Neural crest cell (in vitro differentiated cells): ENCODE measurements around the gene ESR2. TPM values are rescaled to one million over a fixed set of nuclear protein-coding genes. Genes with fewer than 3 reads are reported as not detected.
"Not testable (repeated sequence)": the region's sequence is repeated elsewhere in the genome, so short reads cannot be mapped to it uniquely, and the experiment has no call there.

ENCODE experiments used
- DNase-seq: peaks from one replicate; pipeline ENCODE4 v3.0.0; 2021; ENCODE audit warnings: low read depth, mixed read lengths, low spot score
- H3K27ac Mint-ChIP-seq: one replicate; pipeline ENCODE4 v1.8.0; 2021; ENCODE audit warnings: mild to moderate bottlenecking, mixed read lengths; ENCODE audit not compliant: unreplicated experiment
- H3K27me3 Mint-ChIP-seq: 2 replicates; pipeline ENCODE4 v1.8.0; 2021; ENCODE audit warnings: low read depth, mild to moderate bottlenecking, mixed read lengths
- H3K36me3 Mint-ChIP-seq: 2 replicates; pipeline ENCODE4 v1.8.0; 2021; ENCODE audit warnings: low read depth, mild to moderate bottlenecking, mixed read lengths
- H3K4me1 Mint-ChIP-seq: 2 replicates; pipeline ENCODE4 v1.8.0; 2021; ENCODE audit warnings: mixed read lengths
- H3K4me3 Mint-ChIP-seq: one replicate; pipeline ENCODE4 v1.8.0; 2021; ENCODE audit warnings: mild to moderate bottlenecking, mixed read lengths
- H3K9me3 Mint-ChIP-seq: 2 replicates; pipeline ENCODE4 v1.8.0; 2021; ENCODE audit warnings: mixed read lengths
- CTCF ChIP-seq: fragments of 200-600 bp; sonication (generic); conservative IDR thresholded peaks from 2 replicates; pipeline ENCODE4 v1.5.0; 2021; ENCODE audit warnings: antibody characterized with exemption, mild to moderate bottlenecking
- total RNA-seq: library from RNA; stranded (reverse); gene quantifications from 2 replicates; pipeline ENCODE4 v1.2.1, GENCODE V29; 2021

The ESR2 gene
- total RNA-seq, 1 donor from 2014 or later = 0.33 TPM

- H3K9me3 Mint-ChIP-seq = peaks cover 2% of the 10 kb centered on the region
- no peak for DNase-seq
- no peak for TF ChIP-seq CTCF
- H3K4me1 Mint-ChIP-seq = peaks cover 18% of the 10 kb centered on the region
- H3K36me3 Mint-ChIP-seq = peaks cover 33% of the 10 kb centered on the region
- no peaks in the 10 kb centered on the region for H3K27me3 Mint-ChIP-seq
- H3K27ac Mint-ChIP-seq = no peak overlapping the region
- no peak overlapping the region for H3K4me3 Mint-ChIP-seq
Observed at GRCh38 chr14:64185184-64185583, 109.0 kb downstream of the ESR2 start.

GRCh38 chr14:64184103-64184729 lies 110.0 kb downstream of the ESR2 start:
- Mint-ChIP-seq H3K9me3 (peaks cover 2% of the 10 kb centered on the region), H3K4me1 (peaks cover 18% of the 10 kb centered on the region), H3K36me3 (peaks cover 31% of the 10 kb centered on the region), H3K27ac (no peak overlapping the region), H3K4me3 (no peak overlapping the region), H3K27me3 (no peaks in the 10 kb centered on the region)
- no peak for DNase-seq
- TF ChIP-seq CTCF = no peak

- not testable (repeated sequence) for DNase-seq, H3K27ac Mint-ChIP-seq, H3K4me3 Mint-ChIP-seq, H3K9me3 Mint-ChIP-seq, H3K27me3 Mint-ChIP-seq
- H3K36me3 Mint-ChIP-seq = peaks cover 25% of the 10 kb centered on the region
- H3K4me1 Mint-ChIP-seq = peaks cover 18% of the 10 kb centered on the region
Observed at GRCh38 chr14:64182908-64183307, 111.3 kb downstream of the ESR2 start.

- no peak overlapping the region for H3K27ac Mint-ChIP-seq
- DNase-seq = no peak
- no peaks in the 10 kb centered on the region for H3K4me1 Mint-ChIP-seq
- H3K27me3 Mint-ChIP-seq = no peaks in the 10 kb centered on the region
- H3K36me3 Mint-ChIP-seq = peaks cover 10% of the 10 kb centered on the region
- no peaks in the 10 kb centered on the region for H3K9me3 Mint-ChIP-seq
- no peak overlapping the region for H3K4me3 Mint-ChIP-seq
- no peak for TF ChIP-seq CTCF
Observed at GRCh38 chr14:64178814-64179213, 115.4 kb downstream of the ESR2 start.

- H3K9me3 Mint-ChIP-seq = no peaks in the 10 kb centered on the region
- H3K36me3 Mint-ChIP-seq = peaks cover 12% of the 10 kb centered on the region
- H3K27me3 Mint-ChIP-seq = no peaks in the 10 kb centered on the region
- no peak overlapping the region for H3K4me3 Mint-ChIP-seq
- no peak overlapping the region for H3K27ac Mint-ChIP-seq
- H3K4me1 Mint-ChIP-seq = no peaks in the 10 kb centered on the region
- no peak for DNase-seq
- TF ChIP-seq CTCF = no peak
Observed at GRCh38 chr14:64176330-64176729, 117.8 kb downstream of the ESR2 start.

- Mint-ChIP-seq H3K27ac (no peak overlapping the region), H3K27me3 (no peaks in the 10 kb centered on the region), H3K36me3 (peaks cover 9% of the 10 kb centered on the region), H3K4me3 (no peak overlapping the region), H3K4me1 (no peaks in the 10 kb centered on the region), H3K9me3 (no peaks in the 10 kb centered on the region)
- no peak for TF ChIP-seq CTCF
- no peak for DNase-seq
Observed at GRCh38 chr14:64174922-64175782, 119.0 kb downstream of the ESR2 start.
